GM23338 (cell line): Measurements from ENCODE around the gene ARHGEF1. TPM values are rescaled to one million over a fixed set of nuclear protein-coding genes. Genes with fewer than 3 reads are reported as not detected.

Experiments used
- ATAC-seq: fragments of 200-7000 bp; cut with Tn5 transposase; 3 replicates; pipeline ENCODE4 v1.9.1; 2020
- DNase-seq: peaks from one replicate; pipeline ENCODE4 v3.0.0-alpha.2; 2015; ENCODE audit warnings: low spot score
- H2AFZ ChIP-seq: fragments of 200-600 bp; sonication (generic); 2 replicates; pipeline ENCODE4 v1.8.0; 2016; ENCODE audit warnings: antibody characterized with exemption, mild to moderate bottlenecking, moderate library complexity
- H3F3A ChIP-seq: fragments of 200-600 bp; sonication (generic); replicated peaks from 2 replicates; pipeline ENCODE4 v1.8.0; 2017; ENCODE audit warnings: antibody characterized with exemption, mixed run types, low read depth
- H3K27ac ChIP-seq: fragments of 200-600 bp; sonication (generic); 2 replicates; pipeline ENCODE4 v1.6.1; 2016; ENCODE audit warnings: low read depth
- H3K27me3 ChIP-seq: fragments of 200-600 bp; sonication (generic); 2 replicates; pipeline ENCODE4 v1.8.0; 2016; ENCODE audit warnings: mild to moderate bottlenecking, mixed run types, moderate library complexity; ENCODE audit not compliant: insufficient read depth
- H3K36me3 ChIP-seq: fragments of 200-600 bp; sonication (generic); 2 replicates; pipeline ENCODE4 v1.8.0; 2016; ENCODE audit warnings: mild to moderate bottlenecking; ENCODE audit not compliant: insufficient read depth
- H3K4me1 ChIP-seq: fragments of 200-600 bp; sonication (generic); 2 replicates; pipeline ENCODE4 v1.8.0; 2016; ENCODE audit warnings: mild to moderate bottlenecking, moderate library complexity; ENCODE audit not compliant: insufficient read depth
- H3K4me2 ChIP-seq: fragments of 200-600 bp; sonication (generic); 2 replicates; pipeline ENCODE4 v1.7.1; 2017; ENCODE audit warnings: mixed run types
- H3K4me3 ChIP-seq: fragments of 200-600 bp; sonication (generic); 2 replicates; pipeline ENCODE4 v1.6.1; 2016; ENCODE audit warnings: mixed run types
- H3K79me2 ChIP-seq: fragments of 200-600 bp; sonication (generic); replicated peaks from 2 replicates; pipeline ENCODE4 v1.8.0; 2017; ENCODE audit warnings: mild to moderate bottlenecking; ENCODE audit not compliant: insufficient read depth
- H3K9me2 ChIP-seq: fragments of 200-600 bp; sonication (generic); 2 replicates; pipeline ENCODE4 v1.8.0; 2017; ENCODE audit not compliant: insufficient read depth
- H4K20me1 ChIP-seq: fragments of 200-600 bp; sonication (generic); replicated peaks from 2 replicates; pipeline ENCODE4 v1.8.0; 2017; ENCODE audit warnings: mild to moderate bottlenecking; ENCODE audit not compliant: insufficient read depth
- H3K27ac Mint-ChIP-seq: 2 replicates; pipeline ENCODE4 v1.8.0; 2020; ENCODE audit warnings: inconsistent platforms, mild to moderate bottlenecking, moderate library complexity, mixed read lengths
- H3K27me3 Mint-ChIP-seq: 3 replicates; pipeline ENCODE4 v1.8.0; 2022; ENCODE audit warnings: low read depth, mild to moderate bottlenecking, moderate library complexity, mixed read lengths, inconsistent platforms; ENCODE audit not compliant: insufficient read depth, poor library complexity
- H3K36me3 Mint-ChIP-seq: 3 replicates; pipeline ENCODE4 v1.8.0; 2021; ENCODE audit warnings: low read depth, mild to moderate bottlenecking, inconsistent platforms, moderate library complexity, mixed read lengths
- H3K4me1 Mint-ChIP-seq: 3 replicates; pipeline ENCODE4 v1.8.0; 2020; ENCODE audit warnings: mild to moderate bottlenecking, inconsistent platforms, mixed read lengths
- H3K4me3 Mint-ChIP-seq: 3 replicates; pipeline ENCODE4 v1.8.0; 2021; ENCODE audit warnings: moderate library complexity, mild to moderate bottlenecking, inconsistent platforms, mixed read lengths
- H3K9me3 Mint-ChIP-seq: 3 replicates; pipeline ENCODE4 v1.8.0; 2020; ENCODE audit warnings: moderate library complexity, mild to moderate bottlenecking, inconsistent platforms, mixed read lengths
- CREB1 ChIP-seq: fragments of 250-450 bp; sonication (Bioruptor Pico); IDR thresholded peaks from 2 replicates; pipeline ENCODE4 v1.5.0; 2020; ENCODE audit warnings: low read depth, mild to moderate bottlenecking, moderate library complexity
- CTCF ChIP-seq, 2 experiments: fragments of 200-600 bp in 1 of 2; sonication (generic) in 1 of 2; conservative IDR thresholded peaks; 2 replicates each; pipeline versions ENCODE4 v1.5.1 to v1.6.1; 2016 to 2017; ENCODE audit warnings: antibody characterized with exemption in 2 of 2, low read depth in 2 of 2, mild to moderate bottlenecking in 2 of 2, moderate library complexity in 1 of 2
- EZH2 ChIP-seq: fragments of 200-600 bp; sonication (generic); IDR thresholded peaks from one replicate; pipeline ENCODE4 v1.8.0; 2017; ENCODE audit warnings: antibody characterized with exemption, mild to moderate bottlenecking, low read depth; ENCODE audit not compliant: unreplicated experiment
- EZH2phosphoT487 ChIP-seq: fragments of 200-600 bp; sonication (generic); IDR thresholded peaks from one replicate; pipeline ENCODE4 v1.8.1; 2018; ENCODE audit warnings: antibody characterized with exemption; ENCODE audit not compliant: unreplicated experiment
- JUNB ChIP-seq: IDR thresholded peaks from one replicate; pipeline ENCODE4 v1.6.1; 2016; ENCODE audit warnings: antibody characterized with exemption; ENCODE audit not compliant: unreplicated experiment
- NANOG ChIP-seq: IDR thresholded peaks from 2 replicates; pipeline ENCODE4 v1.6.1; 2016; ENCODE audit warnings: antibody characterized with exemption, borderline replicate concordance
- POLR2AphosphoS5 ChIP-seq: IDR thresholded peaks from 2 replicates; pipeline ENCODE4 v1.6.1; 2016; ENCODE audit warnings: antibody characterized with exemption, low read depth
- REST ChIP-seq: IDR thresholded peaks from one replicate; pipeline ENCODE4 v1.6.1; 2018; ENCODE audit warnings: antibody characterized with exemption; ENCODE audit not compliant: unreplicated experiment
- STAT1 ChIP-seq: IDR thresholded peaks from one replicate; pipeline ENCODE4 v1.6.1; 2016; ENCODE audit warnings: antibody characterized with exemption; ENCODE audit not compliant: unreplicated experiment
- ZNF331 ChIP-seq: fragments of 250-450 bp; sonication (Bioruptor Pico); IDR thresholded peaks from 2 replicates; pipeline ENCODE4 v1.5.0; 2020; ENCODE audit warnings: low read depth, mild to moderate bottlenecking, moderate library complexity
- ZNF462 ChIP-seq: fragments of 250-450 bp; sonication (Bioruptor Pico); IDR thresholded peaks from 2 replicates; pipeline ENCODE4 v1.5.0; 2020; ENCODE audit warnings: mild to moderate bottlenecking, moderate library complexity
- polyA plus RNA-seq: library from polyadenylated mRNA; unstranded; fragments of >200 nt; fragmentation: Nextera tagmentation; extraction: Ambion mirVana; gene quantifications from 2 replicates; pipeline ENCODE4 v1.2.1, GENCODE V29; 2016
- total RNA-seq: library from RNA; depleted of rRNA; stranded (reverse); fragments of >200 nt; shearing (Covaris generic); gene quantifications from 2 replicates; pipeline ENCODE4 v1.2.3, GENCODE V29; 2014
- TF ChIP-seq, protein P1 (sequence below): IDR thresholded peaks from 2 replicates; pipeline ENCODE4 v1.6.1; 2016; ENCODE audit warnings: antibody characterized with exemption

ARHGEF1 gene
- total and polyA plus RNA-seq, 2 experiments from 2014 or later = 41.3 to 44.7 TPM

DNA sequence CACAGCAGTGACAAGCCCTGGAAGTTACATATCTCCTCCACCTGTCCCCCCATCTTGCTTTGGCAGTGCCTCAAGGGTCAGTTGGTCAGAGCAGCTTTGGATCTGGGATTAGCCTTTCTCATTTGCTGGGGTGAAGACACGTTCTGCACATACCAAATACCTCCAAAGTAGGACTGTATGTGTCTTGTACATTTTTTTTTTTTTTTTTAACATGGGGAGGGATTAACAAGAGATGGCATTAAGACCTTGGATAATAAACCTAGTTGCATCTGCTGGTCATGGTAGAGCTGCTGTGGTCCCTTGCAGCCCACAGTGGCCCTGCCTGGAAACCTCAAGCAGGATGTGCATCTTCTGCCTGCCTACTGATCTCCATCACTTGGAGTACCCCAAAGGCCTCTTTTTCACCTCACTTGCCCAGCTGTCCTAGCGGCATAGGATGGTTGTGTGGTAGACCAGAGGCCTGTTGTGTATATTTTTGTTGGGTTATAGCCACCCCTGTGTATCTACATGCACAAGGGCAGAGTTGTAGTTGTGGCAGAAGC lies 20.5 kb upstream of the ARHGEF1 start:
- Mint-ChIP-seq H3K36me3 (peaks cover 72% of the 10 kb centered on the region), H3K4me1 (peaks cover 42% of the 10 kb centered on the region), H3K27ac (peak overlapping the region; percentile 70; the same call in 1 of the 2 replicates), H3K9me3 (peaks cover 3% of the 10 kb centered on the region; the same call in 1 of the 3 replicates), H3K4me3 (peak overlapping the region; percentile 85), H3K27me3 (peaks cover 28% of the 10 kb centered on the region)
- Histone ChIP-seq H3K4me3 (peak overlapping the region; percentile 69), H3K27ac (peak overlapping the region; percentile 98), H3K36me3 (peaks cover 63% of the 10 kb centered on the region), H3K4me1 (peaks cover 41% of the 10 kb centered on the region), H3K4me2 (peak overlapping the region; percentile 99), H2AFZ (no peak overlapping the region), H3F3A (peaks cover 65% of the 10 kb centered on the region), H3K27me3 (no peaks in the 10 kb centered on the region), H4K20me1 (peaks cover 60% of the 10 kb centered on the region), H3K9me2 (no peaks in the 10 kb centered on the region), H3K79me2 (peaks cover 72% of the 10 kb centered on the region)
- no peak for TF ChIP-seq EZH2phosphoT487
- TF ChIP-seq JUNB = no peak
- TF ChIP-seq POLR2AphosphoS5 = no peak
- TF ChIP-seq CTCF (conservative IDR thresholded peaks at IDR 0.05; ENCODE audit: low read depth in 2 of 2) = no peak
- TF ChIP-seq, protein P1, sequence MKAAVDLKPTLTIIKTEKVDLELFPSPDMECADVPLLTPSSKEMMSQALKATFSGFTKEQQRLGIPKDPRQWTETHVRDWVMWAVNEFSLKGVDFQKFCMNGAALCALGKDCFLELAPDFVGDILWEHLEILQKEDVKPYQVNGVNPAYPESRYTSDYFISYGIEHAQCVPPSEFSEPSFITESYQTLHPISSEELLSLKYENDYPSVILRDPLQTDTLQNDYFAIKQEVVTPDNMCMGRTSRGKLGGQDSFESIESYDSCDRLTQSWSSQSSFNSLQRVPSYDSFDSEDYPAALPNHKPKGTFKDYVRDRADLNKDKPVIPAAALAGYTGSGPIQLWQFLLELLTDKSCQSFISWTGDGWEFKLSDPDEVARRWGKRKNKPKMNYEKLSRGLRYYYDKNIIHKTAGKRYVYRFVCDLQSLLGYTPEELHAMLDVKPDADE = no peak
- no peak for TF ChIP-seq ZNF462 (CRISPR knock-in tag)
- no peak for TF ChIP-seq EZH2
- no peak for TF ChIP-seq REST
- no peak for TF ChIP-seq NANOG
- TF ChIP-seq STAT1 = no peak
- TF ChIP-seq CREB1 (CRISPR knock-in tag) = no peak
- TF ChIP-seq ZNF331 (CRISPR knock-in tag) = no peak
- no peak for DNase-seq
- no peak for ATAC-seq
